IMR-90 (cell line): Measurements from ENCODE around the gene TSC22D3. TPM values are rescaled to one million over a fixed set of nuclear protein-coding genes. Genes with fewer than 3 reads are reported as not detected.

ENCODE experiments used
- ATAC-seq: fragments of 200-7000 bp; cut with Tn5 transposase; 2 replicates; pipeline ENCODE4 v1.9.1; 2020; ENCODE audit warnings: low read depth, mild to moderate bottlenecking, moderate library complexity
- BruUV-seq: library from RNA; stranded (reverse); fragments of 400-500 nt; replicated peaks from 2 replicates; lab custom pipeline; 2021; lab: Mats Ljungman, UMichigan
- CTCF ChIA-PET: fragments of 300-600 bp; formaldehyde crosslinking; extraction: SDS; loops from one replicate; lab custom pipeline; 2021; ENCODE audit warnings: antibody characterized with exemption; lab: Yijun Ruan, JAX
- POLR2A ChIA-PET: fragments of 300-600 bp; sonication (Branson Sonifier 250); formaldehyde crosslinking; loops from one replicate; lab custom pipeline; 2022; ENCODE audit warnings: antibody characterized with exemption; ENCODE audit not compliant: unreplicated experiment; lab: Charles Lee
- DNase-seq: peaks from one replicate; pipeline ENCODE4 v3.0.0; 2013
- H2AFZ ChIP-seq: replicated peaks from 2 replicates; pipeline ENCODE3; 2013; ENCODE audit warnings: low read length, mild to moderate bottlenecking; ENCODE audit not compliant: poor library complexity
- H2AK5ac ChIP-seq: 2 replicates; pipeline ENCODE4 v1.6.1; 2013; ENCODE audit warnings: low read depth, low read length, inconsistent platforms
- H2AK9ac ChIP-seq: replicated peaks from 2 replicates; pipeline ENCODE3; 2013; ENCODE audit warnings: mild to moderate bottlenecking, low read depth, low read length, moderate library complexity; ENCODE audit not compliant: poor library complexity
- H2BK120ac ChIP-seq: 2 replicates; pipeline ENCODE4 v1.6.1; 2013; ENCODE audit warnings: low read depth, low read length, inconsistent platforms
- H2BK15ac ChIP-seq: 3 replicates; pipeline ENCODE4 v1.6.1; 2013; ENCODE audit warnings: low read depth, low read length, inconsistent platforms
- H2BK20ac ChIP-seq: 2 replicates; pipeline ENCODE4 v1.6.1; 2013; ENCODE audit warnings: low read depth, mild to moderate bottlenecking, inconsistent platforms, low read length, moderate library complexity
- H2BK5ac ChIP-seq: 2 replicates; pipeline ENCODE4 v1.6.1; 2013; ENCODE audit warnings: mild to moderate bottlenecking, low read depth, low read length, inconsistent platforms; ENCODE audit not compliant: poor library complexity, severe bottlenecking
- H3K14ac ChIP-seq: replicated peaks from 2 replicates; pipeline ENCODE4 v1.6.1; 2013; ENCODE audit warnings: low read depth, low read length, inconsistent platforms
- H3K18ac ChIP-seq: 2 replicates; pipeline ENCODE4 v1.6.1; 2013; ENCODE audit warnings: low read depth, low read length, control low read depth
- H3K23ac ChIP-seq: 2 replicates; pipeline ENCODE4 v1.6.1; 2013; ENCODE audit warnings: low read depth, low read length, inconsistent platforms
- H3K27ac ChIP-seq: 2 replicates; pipeline ENCODE4 v1.5.1; 2013; ENCODE audit warnings: mild to moderate bottlenecking, control low read depth, low read length; ENCODE audit not compliant: insufficient read depth
- H3K27me3 ChIP-seq: 2 replicates; pipeline ENCODE4 v1.6.1; 2013; ENCODE audit warnings: low read length; ENCODE audit not compliant: control insufficient read depth, insufficient read depth
- H3K36me3 ChIP-seq: 2 replicates; pipeline ENCODE4 v1.6.1; 2013; ENCODE audit warnings: low read length, mixed read lengths; ENCODE audit not compliant: control insufficient read depth, insufficient read depth
- H3K4ac ChIP-seq: 2 replicates; pipeline ENCODE4 v1.6.1; 2013; ENCODE audit warnings: low read depth, low read length, inconsistent platforms
- H3K4me1 ChIP-seq: 2 replicates; pipeline ENCODE4 v1.6.1; 2013; ENCODE audit warnings: low read length, mixed read lengths; ENCODE audit not compliant: control insufficient read depth, insufficient read depth
- H3K4me2 ChIP-seq: 2 replicates; pipeline ENCODE4 v1.6.1; 2013; ENCODE audit warnings: low read depth, mild to moderate bottlenecking, control low read depth, low read length, moderate library complexity
- H3K4me3 ChIP-seq: 2 replicates; pipeline ENCODE4 v1.5.1; 2013; ENCODE audit warnings: low read depth, mild to moderate bottlenecking, control low read depth, low read length, moderate library complexity; ENCODE audit not compliant: insufficient read depth
- H3K56ac ChIP-seq: 2 replicates; pipeline ENCODE4 v1.6.1; 2013; ENCODE audit warnings: low read length, inconsistent platforms; ENCODE audit not compliant: insufficient read depth; ENCODE audit errors: extremely low read depth
- H3K79me1 ChIP-seq, 2 experiments: 2 replicates each; pipeline ENCODE4 v1.6.1; 2013; ENCODE audit warnings: low read length in 2 of 2, inconsistent platforms in 1 of 2, low read depth in 1 of 2
- H3K9ac ChIP-seq: 2 replicates; pipeline ENCODE4 v1.6.1; 2013; ENCODE audit warnings: low read depth, low read length, control low read depth
- H3K9me1 ChIP-seq: 2 replicates; pipeline ENCODE4 v1.6.1; 2013; ENCODE audit warnings: low read length, inconsistent platforms; ENCODE audit not compliant: insufficient read depth
- H3K9me3 ChIP-seq: 2 replicates; pipeline ENCODE4 v1.6.1; 2013; ENCODE audit warnings: low read length; ENCODE audit not compliant: control insufficient read depth, insufficient read depth
- H4K20me1 ChIP-seq: 2 replicates; pipeline ENCODE4 v1.6.1; 2013; ENCODE audit warnings: low read length, inconsistent platforms; ENCODE audit not compliant: insufficient read depth
- H4K5ac ChIP-seq: 2 replicates; pipeline ENCODE4 v1.6.1; 2013; ENCODE audit warnings: mild to moderate bottlenecking, low read depth, low read length, control low read depth
- H4K8ac ChIP-seq, 2 experiments: 2 replicates each; pipeline ENCODE4 v1.6.1; 2013; ENCODE audit warnings: low read depth in 2 of 2, low read length in 2 of 2, control low read depth in 1 of 2, inconsistent platforms in 1 of 2
- H4K91ac ChIP-seq: 2 replicates; pipeline ENCODE4 v1.6.1; 2013; ENCODE audit warnings: low read depth, low read length, inconsistent platforms; ENCODE audit not compliant: insufficient read depth
- CHD1 ChIP-seq: IDR thresholded peaks from 2 replicates; pipeline ENCODE4 v1.6.1; 2012; ENCODE audit warnings: low read depth, low read length, improper control_type of control experiment
- WGBS, 2 experiments: methylation state at CpG; one replicate each; pipeline versions ENCODE4 v1.1.5 to v1.1.7; 2013; ENCODE audit warnings: missing lambda C conversion rate in 2 of 2; ENCODE audit not compliant: insufficient read length in 1 of 2; ENCODE audit errors: extremely low coverage in 2 of 2; 5-methylcytosine and 5-hydroxymethylcytosine counted together
- dilution Hi-C: fragments of 300-500 bp; cut with HindIII; formaldehyde crosslinking; loops from one replicate; pipeline ENCODE4 v1.14.3; 2018; ENCODE audit warnings: low sequenced_read_pairs; ENCODE audit not compliant: unreplicated experiment
- in situ Hi-C: fragments of 300-500 bp; cut with MboI; formaldehyde crosslinking; loops from 3 replicates; pipeline ENCODE4 v1.14.3; 2019; ENCODE audit warnings: low sequenced_read_pairs, inconsistent platforms, mixed read lengths
- intact Hi-C: fragments of 100-400 bp; cut with micrococcal nuclease; formaldehyde crosslinking; loops from 2 replicates; pipeline ENCODE4 v1.10.0; 2022
- polyA plus RNA-seq, 3 experiments: library from polyadenylated mRNA; depleted of rRNA; stranded (reverse); fragments of >200 nt; gene quantifications; 2 replicates each; pipeline ENCODE4 v1.2.3, GENCODE V29; 2012; ENCODE audit warnings: low replicate concordance in 1 of 3
- total RNA-seq: library from RNA; depleted of rRNA; stranded (reverse); fragments of >200 nt; gene quantifications from 2 replicates; pipeline ENCODE4 v1.2.3, GENCODE V29; 2012

Gene TSC22D3
- total and polyA plus RNA-seq, 2 of the 4 experiments (the other 2 are of a cell fraction): 9.9 to 14.0 TPM

- Histone ChIP-seq H2AFZ (no peak overlapping the region), H3K79me1 (no peaks in the 10 kb centered on the region), H3K27me3 (peaks cover 22% of the 10 kb centered on the region), H2BK15ac (no peak overlapping the region), H3K9me3 (no peaks in the 10 kb centered on the region), H3K14ac (no peak overlapping the region), H4K91ac (no peak overlapping the region), H2BK120ac (no peak overlapping the region), H3K9ac (no peak overlapping the region), H4K8ac (no peak overlapping the region), H3K4me2 (no peak overlapping the region), H3K4me1 (peaks cover 2% of the 10 kb centered on the region; the same call in 1 of the 2 replicates), H3K18ac (no peak overlapping the region), H3K4me3 (no peak overlapping the region), H3K9me1 (no peaks in the 10 kb centered on the region), H3K4ac (no peak overlapping the region), H2BK5ac (no peak overlapping the region), H2AK9ac (no peak overlapping the region), H2BK20ac (no peak overlapping the region), H3K27ac (no peak overlapping the region), H3K23ac (no peak overlapping the region), H4K20me1 (no peaks in the 10 kb centered on the region), H2AK5ac (no peak overlapping the region), H4K5ac (no peak overlapping the region), H3K36me3 (no peaks in the 10 kb centered on the region), H3K56ac (no peak overlapping the region)
- in situ Hi-C loops: no loop called here
- no TSS peak for BruUV-seq
- ChIA-PET CTCF (no interaction called here), POLR2A (no interaction called here)
- dilution Hi-C loops: no loop called here
- ATAC-seq (no peak), DNase-seq (no peak)
- no CpG with 5 or more reads among the region's 3 CpGs for WGBS, 2 experiments
- TF ChIP-seq CHD1: no peak
- intact Hi-C loops: no loop called here
Observed at GRCh38 chrX:107724653-107725052, 50.9 kb downstream of the TSC22D3 start.
